Neural crest cell (in vitro differentiated cells): ENCODE results near the gene GALNT9. TPM values are rescaled to one million over a fixed set of nuclear protein-coding genes. Genes with fewer than 3 reads are reported as not detected.

Experiments
- DNase-seq: peaks from one replicate; pipeline ENCODE4 v3.0.0; 2021; ENCODE audit warnings: low read depth, mixed read lengths, low spot score
- H3K27ac Mint-ChIP-seq: one replicate; pipeline ENCODE4 v1.8.0; 2021; ENCODE audit warnings: mild to moderate bottlenecking, mixed read lengths; ENCODE audit not compliant: unreplicated experiment
- H3K27me3 Mint-ChIP-seq: 2 replicates; pipeline ENCODE4 v1.8.0; 2021; ENCODE audit warnings: low read depth, mild to moderate bottlenecking, mixed read lengths
- H3K36me3 Mint-ChIP-seq: 2 replicates; pipeline ENCODE4 v1.8.0; 2021; ENCODE audit warnings: low read depth, mild to moderate bottlenecking, mixed read lengths
- H3K4me1 Mint-ChIP-seq: 2 replicates; pipeline ENCODE4 v1.8.0; 2021; ENCODE audit warnings: mixed read lengths
- H3K4me3 Mint-ChIP-seq: one replicate; pipeline ENCODE4 v1.8.0; 2021; ENCODE audit warnings: mild to moderate bottlenecking, mixed read lengths
- H3K9me3 Mint-ChIP-seq: 2 replicates; pipeline ENCODE4 v1.8.0; 2021; ENCODE audit warnings: mixed read lengths
- CTCF ChIP-seq: fragments of 200-600 bp; sonication (generic); conservative IDR thresholded peaks from 2 replicates; pipeline ENCODE4 v1.5.0; 2021; ENCODE audit warnings: antibody characterized with exemption, mild to moderate bottlenecking
- total RNA-seq: library from RNA; stranded (reverse); gene quantifications from 2 replicates; pipeline ENCODE4 v1.2.1, GENCODE V29; 2021

GALNT9 gene
- total RNA-seq, 1 donor from 2014 or later, result 1.3 TPM

DNA sequence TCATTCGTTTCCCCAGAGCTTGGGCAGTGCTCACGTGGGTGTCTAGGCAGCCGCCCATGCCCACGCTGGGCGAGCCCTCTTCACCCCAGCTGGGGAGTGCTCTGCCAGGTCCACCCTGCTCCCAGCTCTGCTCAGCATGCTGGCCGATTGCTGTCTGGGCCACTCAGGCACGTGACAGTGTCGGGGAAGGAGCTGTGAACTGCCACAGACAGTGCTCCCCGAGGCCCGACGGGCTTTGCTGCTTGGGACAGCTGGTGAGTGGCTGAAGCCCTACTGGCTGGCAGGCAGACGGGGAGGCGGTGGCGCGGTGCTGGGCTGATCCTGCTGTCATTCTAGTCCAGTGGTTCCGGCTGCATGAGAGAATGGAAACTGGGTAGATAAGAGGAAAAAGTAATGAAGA, 169.4 kb downstream of the GALNT9 start:
- Mint-ChIP-seq H3K36me3 (no peaks in the 10 kb centered on the region), H3K4me1 (no peaks in the 10 kb centered on the region), H3K9me3 (no peaks in the 10 kb centered on the region), H3K27me3 (peaks cover 18% of the 10 kb centered on the region), H3K4me3 (no peak overlapping the region), H3K27ac (no peak overlapping the region)
- DNase-seq, result no peak
- no peak for TF ChIP-seq CTCF

DNA sequence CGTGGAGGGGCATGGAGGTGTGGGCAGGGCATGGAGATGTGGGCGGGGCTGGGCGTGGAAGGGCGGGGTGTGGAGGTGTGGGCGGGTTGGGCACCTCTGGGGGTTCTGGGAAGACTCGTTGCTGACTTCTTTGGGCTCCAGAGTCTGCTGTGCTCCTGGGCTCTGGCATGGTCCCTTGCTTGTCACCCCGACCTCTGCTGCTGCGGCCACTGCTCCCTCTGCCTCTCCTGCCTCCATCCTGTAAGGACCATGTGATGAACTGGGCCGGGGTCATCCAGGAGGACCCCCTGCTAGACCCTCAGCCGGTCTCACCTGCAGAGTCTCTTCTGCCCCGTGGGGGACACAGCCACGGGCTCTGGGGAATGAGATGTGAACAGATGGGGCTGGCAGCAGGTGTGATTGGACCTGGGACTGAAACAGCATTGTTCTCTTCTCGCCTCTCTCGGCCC, 169.8 kb downstream of the GALNT9 start:
- H3K36me3 Mint-ChIP-seq, result no peaks in the 10 kb centered on the region
- no peak overlapping the region for H3K27ac Mint-ChIP-seq
- H3K9me3 Mint-ChIP-seq, result no peaks in the 10 kb centered on the region
- TF ChIP-seq CTCF, result no peak
- peaks cover 17% of the 10 kb centered on the region for H3K27me3 Mint-ChIP-seq
- no peak for DNase-seq
- no peaks in the 10 kb centered on the region for H3K4me1 Mint-ChIP-seq
- H3K4me3 Mint-ChIP-seq, result no peak overlapping the region

GRCh38 chr12:132158677-132159554, 170.5 kb downstream of the GALNT9 start:
- Mint-ChIP-seq H3K9me3 (no peaks in the 10 kb centered on the region), H3K36me3 (no peaks in the 10 kb centered on the region), H3K4me3 (no peak overlapping the region), H3K27me3 (peaks cover 10% of the 10 kb centered on the region), H3K4me1 (no peaks in the 10 kb centered on the region), H3K27ac (no peak overlapping the region)
- no peak for TF ChIP-seq CTCF
- DNase-seq, result no peak

DNA sequence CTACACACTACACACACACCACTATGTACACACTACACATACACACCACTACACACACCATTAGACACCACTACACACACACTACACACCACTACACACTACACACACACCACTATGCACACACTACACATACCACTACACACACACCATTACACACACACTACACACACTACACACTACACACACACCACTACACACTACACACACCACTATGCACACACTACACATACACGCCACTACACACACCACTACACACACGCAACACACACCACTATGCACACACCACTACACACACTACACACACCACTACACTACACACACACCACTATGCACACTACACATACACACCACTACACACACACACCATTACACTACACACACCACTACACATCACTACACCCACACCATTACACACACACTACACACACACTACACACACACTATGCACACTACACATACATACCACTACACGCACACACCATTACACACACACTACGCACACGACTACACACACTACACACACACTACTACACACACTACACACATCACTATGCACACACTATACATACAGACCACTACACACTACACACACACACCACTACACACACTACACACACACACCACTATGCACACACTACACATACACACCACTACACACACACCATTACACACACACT, 171.5 kb downstream of the GALNT9 start:
- no peak overlapping the region for H3K4me3 Mint-ChIP-seq
- H3K27me3 Mint-ChIP-seq, result peaks cover 6% of the 10 kb centered on the region
- H3K27ac Mint-ChIP-seq, result no peak overlapping the region
- no peaks in the 10 kb centered on the region for H3K4me1 Mint-ChIP-seq
- no peaks in the 10 kb centered on the region for H3K36me3 Mint-ChIP-seq
- TF ChIP-seq CTCF, result no peak
- no peaks in the 10 kb centered on the region for H3K9me3 Mint-ChIP-seq
- no peak for DNase-seq

GRCh38 chr12:132156573-132157325, 172.6 kb downstream of the GALNT9 start:
- Mint-ChIP-seq H3K4me3 (no peak overlapping the region), H3K4me1 (no peaks in the 10 kb centered on the region), H3K36me3 (no peaks in the 10 kb centered on the region), H3K9me3 (no peaks in the 10 kb centered on the region), H3K27me3 (peaks cover 1% of the 10 kb centered on the region), H3K27ac (no peak overlapping the region)
- no peak for TF ChIP-seq CTCF
- DNase-seq, result no peak
